Kidney (tissue), 14 donors: ENCODE results near the gene FAAP20. TPM values are rescaled to one million over a fixed set of nuclear protein-coding genes. Genes with fewer than 3 reads are reported as not detected.

ENCODE experiments used
- DNase-seq, 5 donors: peaks; one replicate each; pipeline ENCODE4 v3.0.0-alpha.2; 2013 to 2020
- FAIRE-seq: peaks from 2 replicates; lab custom pipeline; 2012; peaks lifted over from hg19 to GRCh38; lab: Jason Lieb, UNC
- H3K27ac ChIP-seq, 2 donors: one replicate each; pipeline ENCODE4 v1.7.0; 2013; ENCODE audit warnings: low read depth in 2 of 2, low read length in 2 of 2, inconsistent platforms in 1 of 2
- H3K27me3 ChIP-seq: one replicate; pipeline ENCODE4 v1.7.1; 2013; ENCODE audit warnings: low read length, inconsistent platforms; ENCODE audit not compliant: control insufficient read depth, insufficient read depth
- H3K36me3 ChIP-seq, 3 donors: one replicate each; pipeline versions ENCODE4 v1.7.0 to v1.7.1; 2013; ENCODE audit warnings: low read length in 3 of 3, control low read depth in 1 of 3, inconsistent platforms in 1 of 3; ENCODE audit not compliant: insufficient read depth in 3 of 3, control insufficient read depth in 2 of 3
- H3K4me1 ChIP-seq, 3 donors: one replicate each; pipeline versions ENCODE4 v1.7.0 to v1.7.1; 2013; ENCODE audit warnings: low read length in 3 of 3, inconsistent platforms in 1 of 3, low read depth in 1 of 3; ENCODE audit not compliant: control insufficient read depth in 2 of 3, insufficient read depth in 2 of 3
- H3K4me3 ChIP-seq, 3 donors: one replicate each; pipeline versions ENCODE4 v1.7.0 to v1.8.1; 2013; ENCODE audit warnings: low read length in 3 of 3, control low read depth in 1 of 3, inconsistent platforms in 1 of 3
- H3K9ac ChIP-seq, 3 donors: one replicate each; pipeline versions ENCODE4 v1.7.0 to v1.7.1; 2013; ENCODE audit warnings: low read length in 3 of 3, control low read depth in 1 of 3, inconsistent platforms in 1 of 3
- H3K9me3 ChIP-seq, 3 donors: one replicate each; pipeline versions ENCODE4 v1.7.0 to v1.7.1; 2013; ENCODE audit warnings: low read length in 3 of 3, control low read depth in 1 of 3, inconsistent platforms in 1 of 3; ENCODE audit not compliant: control insufficient read depth in 2 of 3, insufficient read depth in 1 of 3
- CTCF ChIP-seq: IDR thresholded peaks from 3 replicates; pipeline ENCODE4 v1.5.1; 2012; ENCODE audit warnings: mild to moderate bottlenecking, moderate library complexity, borderline replicate concordance; ENCODE audit not compliant: insufficient read depth; ENCODE audit errors: extremely low read depth
- intact Hi-C: fragments of 100-400 bp; cut with DNase I; formaldehyde crosslinking; loops from one replicate; pipeline ENCODE4 v1.11.1; 2022
- polyA plus RNA-seq: library from polyadenylated mRNA; stranded (reverse); fragments of 350-450 nt; fragmentation: Illumina TruSeq; extraction: RNeasy Lipid Tissue Mini Kit (QIAGEN cat#74804); gene quantifications from one replicate; pipeline ENCODE4 v1.2.3, GENCODE V29; 2014; ENCODE audit warnings: low read depth, low replicate concordance; ENCODE audit not compliant: insufficient read depth
- total RNA-seq: library from RNA; stranded (reverse); fragmentation: NEBNext Ultra II Directional; extraction: Animal tissue kit (Norgen Biotek cat#: 25700); gene quantifications from one replicate; pipeline ENCODE4 v1.2.1, GENCODE V29; 2021
- donor health status: control.
- donor health status: control.
- donor health status: control.
- donor health status: control.
- donor health status: control.
- donor health status: DM: yes; HTN: yes; CAD: no.
- donor health status: Normal renal cell carcinoma (clear cell type).

The FAAP20 gene
- total and polyA plus RNA-seq, 2 donors from 2014 or later, result 69.0 to 109 TPM

- no peak for TF ChIP-seq CTCF
- no peaks in the 10 kb centered on the region for H3K36me3 ChIP-seq
- DNase-seq (peak in 2 of 5 donors; percentile 61 to 82), FAIRE-seq (no peak)
- intact Hi-C loops, result no loop called here
- H3K27ac ChIP-seq, result peak overlapping the region; percentile 62 to 68
- H3K4me3 ChIP-seq, result peak overlapping the region; percentile 75 to 83 (median 78)
- no peaks in the 10 kb centered on the region for H3K9me3 ChIP-seq
- H3K27me3 ChIP-seq, result no peaks in the 10 kb centered on the region
- H3K9ac ChIP-seq, result peak overlapping the region; percentile 44 to 81 (median 51)
- peaks cover 0 to 51% (median 25%) of the 10 kb centered on the region in 3 donors for H3K4me1 ChIP-seq
These were observed 35.5 kb upstream of the FAAP20 start for GRCh38 chr1:2229911-2230731.

- intact Hi-C loops, result no loop called here
- FAIRE-seq (no peak), DNase-seq (peak in 4 of 5 donors; percentile 70 to 93 (median 81))
- no peaks in the 10 kb centered on the region for H3K9me3 ChIP-seq
- TF ChIP-seq CTCF, result no peak
- H3K4me3 ChIP-seq, result peak overlapping the region; percentile 75 to 83 (median 78)
- peak overlapping the region; percentile 62 to 68 for H3K27ac ChIP-seq
- H3K36me3 ChIP-seq, result no peaks in the 10 kb centered on the region
- peak overlapping the region; percentile 44 to 81 (median 55) for H3K9ac ChIP-seq
- H3K27me3 ChIP-seq, result no peaks in the 10 kb centered on the region
- H3K4me1 ChIP-seq, result peaks cover 0 to 47% (median 21%) of the 10 kb centered on the region in 3 donors
These were observed 34.7 kb upstream of the FAAP20 start for GRCh38 chr1:2229037-2229864.

- Histone ChIP-seq H3K27ac (peak overlapping the region; percentile 51 to 62), H3K9me3 (no peaks in the 10 kb centered on the region), H3K27me3 (no peaks in the 10 kb centered on the region), H3K4me3 (peak overlapping the region; percentile 75 to 83 (median 78)), H3K9ac (peak overlapping the region in 2 of 3 donors; percentile 55 to 81), H3K4me1 (peaks cover 0 to 41% (median 15%) of the 10 kb centered on the region in 3 donors), H3K36me3 (no peaks in the 10 kb centered on the region)
- TF ChIP-seq CTCF, result no peak
- FAIRE-seq (no peak), DNase-seq (no peak)
- intact Hi-C loops, result no loop called here
These were observed 34.1 kb upstream of the FAAP20 start for GRCh38 chr1:2228694-2229036.
